Fibroblast of mammary gland (primary cell): Measurements from ENCODE around the gene TRA2B.
"Not testable (repeated sequence)": the region's sequence is repeated elsewhere in the genome, so short reads cannot be mapped to it uniquely, and the experiment has no call there.

Experiments used
- DNase-seq: peaks from one replicate; pipeline ENCODE4 v3.0.0-alpha.2; 2010; ENCODE audit warnings: low read depth
- H3K4me3 ChIP-seq: 2 replicates; pipeline ENCODE4 v1.5.1; 2011; ENCODE audit warnings: low read depth, mild to moderate bottlenecking, low read length, moderate library complexity; ENCODE audit not compliant: control insufficient read depth
- TF ChIP-seq, protein P1 (sequence below): conservative IDR thresholded peaks from 2 replicates; pipeline ENCODE4 v1.5.1; 2011; ENCODE audit warnings: low read depth, low read length, inconsistent platforms; ENCODE audit not compliant: control insufficient read depth, insufficient read depth

Gene TRA2B

DNA sequence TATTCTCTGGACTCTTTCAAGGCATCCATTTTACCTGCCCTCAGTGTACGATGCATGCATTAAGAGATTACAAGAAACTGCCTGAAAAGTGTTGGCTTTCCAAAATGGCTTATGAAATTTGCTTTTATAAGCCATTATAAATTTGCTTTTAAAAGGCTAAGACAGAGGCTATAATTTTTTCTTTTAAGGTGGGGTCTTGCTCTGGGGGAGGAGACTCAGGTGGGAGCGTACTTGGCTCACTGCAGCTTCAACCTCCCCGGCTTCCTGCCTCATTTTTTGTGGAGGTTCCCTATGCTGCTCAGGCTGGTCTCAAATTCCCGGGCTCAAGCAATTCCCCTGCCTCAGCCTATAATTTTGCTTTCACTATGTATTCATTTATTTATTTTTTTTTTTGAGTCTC lies 17.6 kb downstream of the TRA2B start:
- DNase-seq, result no peak
- H3K4me3 ChIP-seq, result no peak overlapping the region
- TF ChIP-seq, protein P1, sequence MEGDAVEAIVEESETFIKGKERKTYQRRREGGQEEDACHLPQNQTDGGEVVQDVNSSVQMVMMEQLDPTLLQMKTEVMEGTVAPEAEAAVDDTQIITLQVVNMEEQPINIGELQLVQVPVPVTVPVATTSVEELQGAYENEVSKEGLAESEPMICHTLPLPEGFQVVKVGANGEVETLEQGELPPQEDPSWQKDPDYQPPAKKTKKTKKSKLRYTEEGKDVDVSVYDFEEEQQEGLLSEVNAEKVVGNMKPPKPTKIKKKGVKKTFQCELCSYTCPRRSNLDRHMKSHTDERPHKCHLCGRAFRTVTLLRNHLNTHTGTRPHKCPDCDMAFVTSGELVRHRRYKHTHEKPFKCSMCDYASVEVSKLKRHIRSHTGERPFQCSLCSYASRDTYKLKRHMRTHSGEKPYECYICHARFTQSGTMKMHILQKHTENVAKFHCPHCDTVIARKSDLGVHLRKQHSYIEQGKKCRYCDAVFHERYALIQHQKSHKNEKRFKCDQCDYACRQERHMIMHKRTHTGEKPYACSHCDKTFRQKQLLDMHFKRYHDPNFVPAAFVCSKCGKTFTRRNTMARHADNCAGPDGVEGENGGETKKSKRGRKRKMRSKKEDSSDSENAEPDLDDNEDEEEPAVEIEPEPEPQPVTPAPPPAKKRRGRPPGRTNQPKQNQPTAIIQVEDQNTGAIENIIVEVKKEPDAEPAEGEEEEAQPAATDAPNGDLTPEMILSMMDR, result no peak

DNA sequence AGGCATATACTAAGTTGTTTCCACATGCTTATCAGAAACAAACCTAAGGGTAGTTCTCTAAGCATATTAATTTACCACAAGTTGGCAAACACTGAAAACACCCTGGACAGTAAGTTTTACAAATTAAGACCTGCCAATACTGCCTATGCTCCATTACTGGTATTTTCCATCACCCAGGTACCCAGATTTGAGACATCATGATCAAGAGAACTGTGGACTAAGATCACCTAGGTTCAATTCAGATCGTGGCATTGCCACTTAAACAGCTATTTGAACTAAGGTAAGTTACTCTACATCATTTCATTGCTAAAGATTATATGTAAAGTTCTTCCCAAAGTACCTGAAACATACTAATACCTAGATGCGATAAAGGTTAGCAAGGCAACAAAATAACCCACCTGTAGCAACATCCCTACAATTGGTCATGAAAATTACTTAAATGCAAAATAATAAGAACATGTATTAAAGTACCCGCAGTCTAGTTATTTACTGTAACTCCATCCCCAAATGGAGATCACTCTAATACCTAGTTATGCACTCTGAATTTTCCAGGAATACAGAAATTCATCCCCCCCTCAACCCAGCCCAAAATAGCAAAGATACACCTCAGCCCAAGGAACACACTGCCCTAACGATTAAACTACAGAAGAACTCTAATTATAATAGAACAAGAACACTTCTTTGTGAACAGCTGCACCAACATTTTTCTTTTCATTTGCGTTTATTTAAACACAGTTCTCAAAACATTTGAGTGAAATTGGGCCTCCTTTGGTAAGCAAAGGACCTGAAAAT lies 21.6 kb downstream of the TRA2B start:
- TF ChIP-seq, protein P1, result no peak
- H3K4me3 ChIP-seq, result no peak overlapping the region
- no peak for DNase-seq

DNA sequence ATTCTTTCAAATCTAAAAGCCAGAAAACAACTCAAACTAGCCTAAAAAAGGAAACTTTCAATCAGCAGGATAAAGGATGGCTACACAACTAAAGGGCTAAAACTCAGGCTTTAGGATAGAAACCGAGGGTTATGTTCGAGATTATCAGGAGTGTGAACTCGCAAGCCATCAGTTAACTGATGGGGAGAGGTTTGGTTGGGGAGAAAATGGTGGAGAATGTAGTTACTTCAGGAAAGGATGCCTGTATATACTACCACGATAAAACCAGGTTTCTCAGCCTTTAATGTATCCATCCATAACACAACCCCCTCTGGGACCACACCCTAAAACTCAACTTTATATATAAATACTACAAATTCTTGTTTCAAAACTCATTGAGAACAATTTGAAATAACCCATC lies 22.2 kb downstream of the TRA2B start:
- TF ChIP-seq, protein P1, result no peak
- DNase-seq, result no peak
- no peak overlapping the region for H3K4me3 ChIP-seq

DNA sequence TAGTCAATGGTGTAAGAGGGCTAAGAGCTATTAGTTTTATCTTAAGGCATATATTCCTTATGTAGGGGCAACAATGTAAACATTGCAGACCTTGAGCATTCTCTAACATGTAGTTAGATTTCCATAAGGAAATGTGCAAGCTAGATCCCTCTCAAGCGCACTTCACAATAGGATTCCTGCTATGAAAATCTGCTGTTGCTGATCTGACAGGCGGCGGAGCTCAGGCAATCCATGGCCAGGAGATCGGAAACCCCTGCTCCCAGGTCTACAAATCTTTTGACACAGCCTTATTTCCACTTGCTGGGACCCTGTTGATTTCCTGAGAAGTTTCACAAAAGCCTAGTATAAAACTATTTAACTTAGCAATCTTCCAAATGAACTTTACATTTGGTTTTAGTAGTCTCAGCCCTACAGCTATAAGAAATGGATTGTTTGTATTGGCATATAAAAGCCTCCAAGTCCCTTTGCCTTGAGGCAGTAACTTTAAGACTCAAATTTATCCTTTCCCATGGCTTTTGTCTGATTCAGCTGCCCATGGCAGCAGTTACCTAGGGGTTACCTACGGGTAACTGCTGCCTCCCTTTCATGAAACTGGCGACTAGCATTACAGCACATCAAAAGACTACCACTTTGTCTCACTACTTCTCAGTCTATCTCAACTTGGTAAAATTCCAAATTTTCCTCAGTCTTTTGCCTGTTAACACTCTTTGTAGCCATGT lies 22.7 kb downstream of the TRA2B start:
- H3K4me3 ChIP-seq, result no peak overlapping the region
- TF ChIP-seq, protein P1, result no peak
- no peak for DNase-seq

GRCh38 chr3:185912929-185913901 lies 24.6 kb downstream of the TRA2B start:
- TF ChIP-seq, protein P1, result no peak
- no peak overlapping the region for H3K4me3 ChIP-seq
- no peak for DNase-seq

- TF ChIP-seq, protein P1, result no peak
- DNase-seq, result no peak
- H3K4me3 ChIP-seq, result no peak overlapping the region
Measured at GRCh38 chr3:185912512-185912911, 25.3 kb downstream of the TRA2B start.

DNA sequence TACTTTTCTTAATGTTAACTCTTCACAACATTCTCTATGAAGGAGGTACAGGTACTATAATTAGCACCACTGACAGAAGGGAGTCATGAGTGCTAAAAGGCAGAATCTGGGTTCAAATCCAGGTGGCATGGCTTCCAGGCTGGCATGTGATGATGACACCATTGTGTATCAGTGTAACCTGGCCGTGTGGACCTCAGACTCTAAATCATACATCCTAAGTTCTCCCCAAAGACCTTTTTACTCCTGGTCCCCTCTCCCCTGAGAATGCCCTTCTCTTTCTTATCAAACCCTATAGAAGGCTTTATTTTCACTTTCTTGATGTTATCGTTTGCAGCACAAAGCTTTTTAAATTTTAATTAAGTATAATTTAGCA lies 26.8 kb downstream of the TRA2B start:
- not testable (repeated sequence) for DNase-seq, H3K4me3 ChIP-seq

- not testable (repeated sequence) for DNase-seq, H3K4me3 ChIP-seq
Measured at GRCh38 chr3:185910322-185911075, 27.3 kb downstream of the TRA2B start.

DNA sequence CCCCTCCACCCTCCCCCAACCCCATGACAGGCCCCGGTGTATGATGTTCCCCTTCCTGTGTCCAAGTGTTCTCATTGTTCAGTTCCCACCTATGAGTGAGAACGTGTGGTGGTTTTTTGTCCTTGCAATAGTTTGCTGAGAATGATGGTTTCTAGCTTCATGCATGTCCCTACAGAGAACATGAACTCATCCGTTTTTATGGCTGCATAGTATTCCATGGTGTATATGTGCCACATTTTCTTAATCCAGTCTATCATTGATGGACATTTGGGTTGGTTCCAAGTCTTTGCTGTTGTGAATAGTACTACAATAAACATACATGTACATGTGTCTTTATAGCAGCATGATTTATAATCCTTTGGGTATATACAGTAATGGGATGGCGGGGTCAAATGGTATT lies 27.9 kb downstream of the TRA2B start:
- DNase-seq, result not testable (repeated sequence)

More for the DNA sequence above, 27.9 kb downstream of the TRA2B start:
- not testable (repeated sequence) for H3K4me3 ChIP-seq
